Activated effector memory CD4-positive, alpha-beta T cell treated with anti-CD3 and anti-CD28 coated beads, Interleukin-2, amount 50 U/mL, for 16 hours (primary cell): Measurements from ENCODE around the gene SIGLEC7.
"Not testable (repeated sequence)": the region's sequence is repeated elsewhere in the genome, so short reads cannot be mapped to it uniquely, and the experiment has no call there.

Experiments used
- DNase-seq: peaks from one replicate; pipeline ENCODE4 v3.0.0-alpha.2; 2020

The SIGLEC7 gene

GRCh38 chr19:51140441-51140840 lies 1.7 kb upstream of the SIGLEC7 start:
- no peak for DNase-seq

GRCh38 chr19:51141181-51141580 lies 920 bp upstream of the SIGLEC7 start:
- DNase-seq = no peak

- DNase-seq = not testable (repeated sequence)
Observed at GRCh38 chr19:51142809-51143475, 841 bp downstream of the SIGLEC7 start.

GRCh38 chr19:51143486-51143885 lies 1.4 kb downstream of the SIGLEC7 start:
- no peak for DNase-seq

- no peak for DNase-seq
Observed at GRCh38 chr19:51144482-51145045, 2.5 kb downstream of the SIGLEC7 start.

- no peak for DNase-seq
Observed at GRCh38 chr19:51145916-51146493, 3.9 kb downstream of the SIGLEC7 start.

GRCh38 chr19:51146751-51147150 lies 4.7 kb downstream of the SIGLEC7 start:
- no peak for DNase-seq

- DNase-seq = no peak
Observed at GRCh38 chr19:51147663-51148062, 5.6 kb downstream of the SIGLEC7 start.

- DNase-seq = no peak
Observed at GRCh38 chr19:51148580-51148979, 6.5 kb downstream of the SIGLEC7 start.

GRCh38 chr19:51150627-51151026 lies 8.5 kb downstream of the SIGLEC7 start:
- DNase-seq = no peak

GRCh38 chr19:51156710-51157109 lies 14.6 kb downstream of the SIGLEC7 start:
- no peak for DNase-seq

GRCh38 chr19:51157265-51157664 lies 15.2 kb downstream of the SIGLEC7 start:
- no peak for DNase-seq

GRCh38 chr19:51158474-51159129 lies 16.5 kb downstream of the SIGLEC7 start:
- DNase-seq = peak; percentile 90

- no peak for DNase-seq
Observed at GRCh38 chr19:51159656-51160055, 17.6 kb downstream of the SIGLEC7 start.

- DNase-seq = no peak
Observed at GRCh38 chr19:51161266-51161665, 19.2 kb downstream of the SIGLEC7 start.

GRCh38 chr19:51161867-51162496 lies 19.9 kb downstream of the SIGLEC7 start:
- DNase-seq = no peak

GRCh38 chr19:51163257-51163656 lies 21.2 kb downstream of the SIGLEC7 start:
- no peak for DNase-seq

GRCh38 chr19:51164215-51164614 lies 22.1 kb downstream of the SIGLEC7 start:
- no peak for DNase-seq

GRCh38 chr19:51166846-51167490 lies 24.9 kb downstream of the SIGLEC7 start:
- no peak for DNase-seq

- no peak for DNase-seq
Observed at GRCh38 chr19:51168564-51169282, 26.6 kb downstream of the SIGLEC7 start.

GRCh38 chr19:51169283-51169918 lies 27.3 kb downstream of the SIGLEC7 start:
- peak; percentile 87 for DNase-seq

- DNase-seq = no peak
Observed at GRCh38 chr19:51172223-51172622, 30.1 kb downstream of the SIGLEC7 start.
